CD4-positive, alpha-beta T cell treated with Interleukin-15 for 4 hours (primary cell): Measurements from ENCODE around the gene CIRBP.
"Not testable (repeated sequence)": the region's sequence is repeated elsewhere in the genome, so short reads cannot be mapped to it uniquely, and the experiment has no call there.

Experiments
- DNase-seq: peaks from one replicate; pipeline ENCODE4 v3.0.0-alpha.2; 2020; ENCODE audit warnings: low spot score

CIRBP gene

DNA sequence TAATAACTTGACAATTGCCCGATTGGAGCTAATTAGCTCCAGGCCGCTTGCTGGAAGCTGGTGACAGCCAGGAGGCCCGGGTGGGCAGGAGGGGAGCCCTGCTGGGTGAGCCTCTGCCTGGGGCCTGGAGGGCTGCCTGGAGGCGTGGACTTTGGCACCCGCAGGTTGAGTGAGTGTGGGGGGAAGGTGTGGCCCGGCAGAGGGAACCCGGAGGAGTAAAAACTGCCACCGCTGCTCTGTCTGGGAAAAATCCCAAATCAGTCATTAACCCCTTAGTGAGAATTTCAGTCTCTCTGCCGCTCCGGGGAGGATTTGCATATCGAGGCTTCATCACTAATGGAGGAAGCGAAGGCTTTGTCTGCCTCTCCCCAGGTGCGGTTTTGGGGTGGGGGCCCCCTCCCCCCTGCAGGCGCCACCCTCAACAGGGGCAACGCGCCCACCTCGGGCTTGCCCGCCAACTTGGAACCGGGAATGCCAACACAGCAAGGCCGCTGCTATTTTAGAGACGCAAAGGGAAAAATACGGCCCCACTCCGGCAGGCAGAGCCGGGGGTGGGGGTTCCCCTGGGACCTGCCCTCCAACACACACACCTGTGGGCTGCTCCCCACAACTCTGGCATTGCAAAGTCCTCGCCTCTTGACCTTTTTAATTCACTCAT is 22.8 kb downstream of the CIRBP start:
- no peak for DNase-seq

DNA sequence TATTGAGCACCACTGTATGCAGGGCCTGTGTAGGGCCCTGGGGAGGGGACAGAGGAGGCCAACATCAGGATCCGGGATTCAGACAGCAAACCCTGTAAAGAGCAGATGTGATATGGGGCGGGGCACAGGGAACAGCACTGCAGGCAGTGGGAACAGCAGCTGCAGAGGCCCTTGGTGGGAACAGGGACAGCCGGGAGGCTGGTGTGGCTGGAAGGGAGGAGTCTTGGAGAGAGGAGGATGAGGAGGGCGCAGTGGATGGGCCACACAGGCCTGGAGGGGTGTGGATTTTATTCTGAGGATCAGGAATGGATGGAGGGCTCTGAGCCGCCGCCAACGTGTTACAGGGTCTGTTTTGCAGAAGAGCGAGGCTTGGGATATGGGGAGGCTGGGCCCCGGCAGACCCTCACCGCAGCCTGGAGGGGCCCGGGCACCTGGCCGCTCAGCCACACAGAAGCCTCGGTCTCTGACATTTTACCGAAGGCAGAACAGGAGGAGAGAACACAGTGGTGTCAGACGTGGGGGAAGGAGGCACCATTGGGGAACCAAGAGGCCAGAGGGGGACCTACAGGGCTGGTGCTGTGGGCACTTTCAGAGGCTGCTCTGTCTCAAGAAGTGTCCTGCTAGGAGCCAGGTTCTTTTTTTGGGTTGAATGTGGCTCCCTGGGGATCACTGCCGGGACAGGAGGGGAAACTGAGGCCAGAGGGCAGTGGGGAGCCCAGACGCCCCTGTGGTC is 23.5 kb downstream of the CIRBP start:
- no peak for DNase-seq

DNA sequence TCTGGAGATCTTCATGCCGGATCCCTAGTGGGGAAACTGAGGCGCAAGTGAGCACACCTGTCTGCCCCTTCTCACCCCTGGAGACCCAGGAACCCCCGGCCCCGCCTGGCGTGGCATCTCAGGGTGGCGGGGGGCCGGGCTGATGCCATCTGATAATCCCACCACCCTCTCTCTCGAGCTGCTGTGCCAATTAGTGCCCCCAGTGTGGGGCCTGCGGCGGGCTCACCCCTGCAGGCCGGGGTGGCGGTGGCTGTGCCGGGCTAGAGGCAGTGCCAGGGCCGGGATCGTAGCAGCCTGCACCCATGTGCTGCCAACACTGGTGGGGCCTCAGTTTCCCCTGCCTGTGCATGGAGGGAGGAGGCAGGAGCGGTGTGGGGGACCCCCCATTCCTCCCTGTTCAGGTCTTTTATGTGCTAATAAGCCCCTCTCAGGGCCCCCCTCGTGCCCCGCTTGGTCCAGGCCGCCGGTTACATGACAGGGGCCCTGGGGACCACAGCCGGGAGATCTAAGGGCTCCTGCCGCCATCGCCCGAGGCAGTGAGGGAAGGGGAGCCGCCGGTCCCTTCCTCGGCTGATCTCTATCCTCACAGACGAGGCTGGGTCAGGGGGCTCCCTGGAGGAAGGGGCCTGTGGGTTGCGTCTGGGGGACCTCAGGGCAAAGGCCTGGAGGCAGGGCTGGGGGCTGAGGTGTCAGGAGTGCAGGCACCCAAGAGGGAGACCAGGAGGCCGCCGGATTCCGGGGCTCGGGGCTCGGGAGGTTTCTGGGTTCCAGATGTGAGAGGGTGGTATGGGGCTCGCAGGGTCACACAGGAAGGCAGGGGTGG is 24.9 kb downstream of the CIRBP start:
- DNase-seq: no peak

DNA sequence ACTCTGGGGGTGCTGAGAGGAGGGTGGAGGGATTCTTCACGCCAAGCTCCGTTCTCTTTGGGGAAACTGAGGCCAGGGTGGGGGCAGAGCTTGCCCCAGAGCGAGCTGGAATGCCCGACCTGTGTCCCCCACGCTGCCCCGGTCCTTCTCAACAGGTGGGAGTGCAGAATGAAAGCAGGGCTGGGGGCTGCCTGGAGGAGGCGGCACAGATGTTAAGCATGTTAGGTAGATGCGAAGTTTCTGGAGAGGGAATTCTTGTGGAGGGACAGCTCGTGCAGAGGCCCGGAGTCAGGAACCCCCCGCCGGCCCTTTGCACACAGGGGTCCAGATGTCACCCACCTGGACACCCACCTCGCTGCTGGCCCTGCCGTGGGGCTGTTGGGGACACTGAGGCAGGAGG is 25.6 kb downstream of the CIRBP start:
- DNase-seq: no peak

DNA sequence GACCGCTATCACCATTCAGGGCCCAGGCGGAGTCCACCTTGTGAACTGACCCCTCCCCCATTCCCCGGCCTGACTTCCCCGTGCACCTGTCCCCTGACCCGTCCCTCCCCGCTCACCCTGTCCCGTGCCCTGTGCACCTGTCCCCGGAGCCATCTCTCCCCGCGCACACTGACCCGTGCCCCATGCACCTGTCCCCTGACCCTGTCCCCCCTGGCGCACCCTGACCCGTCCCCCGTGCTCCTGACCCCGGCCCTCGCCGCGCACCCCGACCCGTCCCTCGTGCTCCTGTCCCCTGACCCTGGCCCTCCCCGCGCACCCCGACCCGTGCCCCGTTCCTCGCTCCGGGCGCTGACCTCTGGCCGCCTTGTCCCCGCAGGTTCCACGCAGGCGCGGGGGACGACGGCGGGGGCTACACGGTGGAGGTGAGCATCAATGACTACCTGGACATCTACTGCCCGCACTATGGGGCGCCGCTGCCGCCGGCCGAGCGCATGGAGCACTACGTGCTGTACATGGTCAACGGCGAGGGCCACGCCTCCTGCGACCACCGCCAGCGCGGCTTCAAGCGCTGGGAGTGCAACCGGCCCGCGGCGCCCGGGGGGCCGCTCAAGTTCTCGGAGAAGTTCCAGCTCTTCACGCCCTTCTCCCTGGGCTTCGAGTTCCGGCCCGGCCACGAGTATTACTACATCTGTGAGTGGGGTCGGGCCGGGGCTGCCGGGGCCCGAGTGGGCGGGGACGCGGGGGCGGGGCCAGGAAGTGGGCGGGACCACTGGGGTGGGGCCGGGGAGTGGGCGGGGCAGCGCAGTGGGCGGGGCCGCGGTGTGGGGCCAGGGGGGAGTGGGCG is 26.3 kb downstream of the CIRBP start:
- DNase-seq: no peak

DNA sequence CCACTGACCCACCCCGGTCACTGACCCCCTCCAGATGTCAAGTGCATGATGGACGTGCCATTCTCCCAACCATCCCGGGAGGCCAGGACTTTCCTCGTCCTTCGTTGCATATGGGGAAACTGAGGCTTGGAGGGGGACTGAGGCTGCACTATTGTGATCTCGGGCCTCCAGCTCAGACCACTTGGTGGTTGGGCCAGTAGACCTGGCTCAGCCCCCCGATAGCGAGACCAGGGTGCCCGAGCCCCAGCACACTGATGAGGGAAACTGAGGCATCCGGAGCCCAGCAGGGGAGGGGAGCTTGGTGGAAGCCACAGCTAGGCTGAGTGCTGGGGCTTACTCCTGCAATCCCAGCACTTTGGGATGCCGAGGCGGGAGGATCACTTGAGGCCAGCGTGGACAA is 26.9 kb downstream of the CIRBP start:
- DNase-seq: no peak

DNA sequence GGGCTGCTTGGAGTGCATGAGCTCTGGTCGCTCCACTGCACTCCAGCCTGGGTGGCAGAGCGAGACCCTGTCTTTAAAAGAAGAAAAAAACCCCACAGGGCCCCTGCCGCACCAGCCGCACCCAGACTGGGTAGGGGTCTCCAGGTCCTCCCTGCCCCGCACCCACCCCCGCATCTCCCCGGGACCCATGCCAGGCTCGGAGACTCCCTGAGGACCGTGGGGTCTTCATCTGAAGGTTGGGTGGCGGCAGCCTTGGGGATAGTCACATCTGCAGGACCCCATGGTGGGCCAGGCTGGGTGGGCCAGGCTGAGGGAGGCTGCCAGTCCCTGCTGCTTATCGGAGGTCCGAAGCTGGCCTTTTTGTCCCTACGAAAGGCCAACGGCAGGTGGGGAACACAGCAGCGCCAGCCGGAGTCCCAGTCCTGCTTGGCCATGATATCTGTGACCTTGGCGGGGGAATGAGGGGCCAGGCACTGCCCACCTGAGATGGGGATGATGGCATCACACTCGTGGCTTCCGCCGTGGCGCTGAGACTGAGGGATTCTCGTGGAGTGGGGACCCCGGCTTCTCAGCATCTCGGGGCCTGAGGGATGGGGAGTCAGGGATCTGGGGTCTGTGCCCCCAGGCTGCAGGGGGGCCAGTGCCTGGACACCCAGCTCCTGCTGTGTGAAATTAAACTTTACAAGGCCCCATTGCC is 27.6 kb downstream of the CIRBP start:
- no peak for DNase-seq

DNA sequence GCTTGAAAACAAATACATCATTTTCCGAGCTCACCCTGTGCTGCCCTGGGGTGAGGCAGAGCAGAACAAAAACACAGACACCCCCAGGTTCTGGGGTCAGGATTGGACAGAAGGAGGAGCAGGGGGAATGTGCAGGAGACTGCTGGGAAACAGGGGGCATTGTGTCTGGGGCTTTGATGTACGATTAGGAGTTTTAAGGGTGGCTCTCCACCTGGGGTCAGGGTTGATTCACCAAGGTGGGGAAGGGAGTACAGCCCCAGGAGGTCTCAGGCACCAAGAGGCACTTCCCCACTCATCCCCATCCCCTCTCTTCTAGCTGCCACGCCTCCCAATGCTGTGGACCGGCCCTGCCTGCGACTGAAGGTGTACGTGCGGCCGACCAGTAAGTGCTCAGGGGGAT is 29.1 kb downstream of the CIRBP start:
- no peak for DNase-seq

DNA sequence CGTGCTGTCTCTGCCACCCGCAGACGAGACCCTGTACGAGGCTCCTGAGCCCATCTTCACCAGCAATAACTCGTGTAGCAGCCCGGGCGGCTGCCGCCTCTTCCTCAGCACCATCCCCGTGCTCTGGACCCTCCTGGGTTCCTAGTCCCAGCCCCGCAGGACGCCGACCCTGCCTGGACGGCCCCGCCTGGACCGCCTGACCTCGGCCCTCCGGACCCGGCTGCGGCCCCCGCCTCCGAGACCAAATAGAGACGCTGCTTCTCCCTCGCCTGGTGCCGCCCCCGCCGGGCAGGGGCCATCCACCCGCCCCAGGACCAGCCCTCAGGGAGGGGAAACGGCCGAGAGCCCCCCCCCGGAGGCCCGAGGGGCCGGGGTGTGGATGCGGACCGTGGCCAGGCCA is 30.7 kb downstream of the CIRBP start:
- DNase-seq: no peak

DNA sequence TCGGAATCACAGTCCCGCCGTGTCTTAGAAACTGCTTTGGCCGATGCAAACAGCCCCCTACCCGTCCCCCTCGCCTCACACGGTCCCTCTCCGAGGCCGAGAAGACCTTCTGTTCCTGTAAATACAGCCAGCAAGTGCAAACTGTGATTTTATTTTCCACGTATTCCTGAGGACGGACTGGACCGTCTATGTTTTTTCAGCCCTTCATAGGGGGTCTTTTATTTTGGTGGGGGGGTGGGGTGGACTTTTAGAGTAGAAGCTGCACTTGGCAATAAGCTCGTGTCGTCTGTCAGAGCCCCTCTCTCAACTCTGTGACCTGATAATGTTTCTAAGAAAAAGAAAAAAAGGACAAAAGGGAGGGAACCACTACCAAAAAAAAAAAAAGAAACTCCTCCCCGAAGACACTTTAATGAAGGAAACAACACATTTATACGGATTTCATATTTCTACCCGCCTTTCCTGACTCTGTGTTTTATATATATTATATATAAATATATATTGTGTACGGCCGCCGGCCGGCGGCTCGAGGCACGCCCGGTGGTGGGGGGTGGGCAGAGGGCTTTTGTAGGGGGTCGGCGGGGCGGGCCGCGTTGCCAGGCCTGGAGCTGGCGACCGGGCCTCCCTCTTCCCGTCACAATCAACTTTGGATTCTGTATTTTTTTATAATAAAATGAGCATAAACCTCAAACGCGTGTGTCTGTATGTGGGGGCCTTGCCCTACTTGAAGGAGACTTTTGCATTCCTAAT is 31.8 kb downstream of the CIRBP start:
- no peak for DNase-seq

DNA sequence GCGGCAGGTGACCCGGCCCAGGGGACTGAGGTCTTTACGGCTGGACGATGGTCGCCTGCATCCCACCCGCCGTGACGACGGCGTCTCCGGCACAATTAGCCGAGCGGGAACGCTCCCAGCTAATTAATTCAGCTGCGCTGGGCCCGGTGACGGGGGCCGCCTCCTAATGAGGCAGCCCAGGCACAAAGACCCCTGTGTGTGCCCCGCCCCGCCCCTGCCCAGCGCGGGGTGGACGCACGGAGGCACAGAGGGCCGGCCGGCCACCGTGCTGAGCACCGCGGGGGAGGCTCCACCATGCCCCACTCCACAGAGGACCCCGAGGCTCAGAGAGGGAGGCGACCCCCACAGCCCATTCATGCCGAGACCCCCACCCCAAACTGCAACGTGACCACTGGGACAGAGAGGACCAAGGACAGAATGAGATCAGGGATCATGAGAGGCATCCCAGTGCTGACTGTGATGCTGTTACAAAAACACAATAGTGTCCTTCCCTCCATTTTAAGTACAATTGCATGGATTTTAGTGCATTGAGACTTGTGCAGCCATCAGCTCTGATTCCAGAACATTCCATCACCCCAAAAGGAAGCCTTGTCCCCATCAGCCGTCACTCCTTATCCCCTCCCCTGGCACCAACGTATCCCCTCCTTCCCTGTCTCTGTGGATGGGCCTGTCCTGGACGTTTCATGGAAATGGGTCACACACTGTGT is 33.6 kb downstream of the CIRBP start:
- no peak for DNase-seq

DNA sequence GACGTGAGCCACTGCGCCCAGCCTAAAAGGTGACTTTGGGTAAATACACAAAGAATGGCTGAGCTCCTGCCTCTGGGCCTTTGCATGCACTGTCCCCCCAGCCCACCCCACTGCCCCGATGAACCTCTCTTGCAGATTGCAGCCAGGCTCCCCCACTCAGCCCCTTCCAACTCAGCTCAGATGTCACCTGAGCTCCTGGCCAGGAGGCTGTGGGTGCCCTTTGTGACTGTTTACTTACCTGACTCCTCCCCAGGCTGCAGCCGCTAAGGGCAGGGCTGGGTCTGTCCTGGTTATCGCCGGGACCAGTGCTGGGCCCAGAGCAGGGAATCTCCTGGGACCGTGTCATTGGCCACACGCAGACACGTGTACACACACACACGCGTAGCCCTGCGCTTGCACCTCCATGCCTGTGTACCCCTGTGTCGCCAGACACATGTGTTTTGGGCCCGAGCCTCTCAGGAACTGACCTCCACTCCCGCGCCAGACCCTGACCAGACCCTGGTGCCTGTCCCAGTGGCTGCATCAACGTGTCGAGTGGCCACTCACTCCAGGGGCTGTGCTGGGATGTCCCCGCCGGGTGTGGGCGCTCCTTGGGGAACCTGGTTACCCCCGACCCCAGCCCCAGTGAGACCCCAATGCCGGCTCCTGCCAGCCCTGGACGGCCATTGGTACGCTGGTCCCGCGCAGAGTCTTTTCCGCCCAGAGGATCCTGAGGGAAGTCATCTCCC is 35.2 kb downstream of the CIRBP start:
- DNase-seq: no peak

DNA sequence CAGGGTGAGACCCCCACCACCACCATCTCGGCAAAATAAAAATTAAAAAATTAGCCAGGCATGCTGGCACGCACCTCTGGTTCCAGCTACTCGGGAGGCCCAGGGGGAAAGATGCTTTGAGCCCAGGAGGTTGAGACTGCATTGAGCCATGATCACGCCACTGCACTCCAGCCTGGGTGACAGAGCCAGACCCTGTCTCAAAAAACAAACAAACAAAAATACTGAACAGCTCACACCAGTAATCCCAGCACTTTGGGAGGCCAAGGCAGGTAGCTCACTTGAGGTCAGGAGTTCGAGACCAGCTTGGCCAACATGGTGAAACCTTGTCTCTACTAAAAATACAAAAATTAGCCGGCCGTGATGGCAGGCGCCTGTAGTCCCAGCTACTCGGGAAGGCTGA is 36.2 kb downstream of the CIRBP start:
- not testable (repeated sequence) for DNase-seq

DNA sequence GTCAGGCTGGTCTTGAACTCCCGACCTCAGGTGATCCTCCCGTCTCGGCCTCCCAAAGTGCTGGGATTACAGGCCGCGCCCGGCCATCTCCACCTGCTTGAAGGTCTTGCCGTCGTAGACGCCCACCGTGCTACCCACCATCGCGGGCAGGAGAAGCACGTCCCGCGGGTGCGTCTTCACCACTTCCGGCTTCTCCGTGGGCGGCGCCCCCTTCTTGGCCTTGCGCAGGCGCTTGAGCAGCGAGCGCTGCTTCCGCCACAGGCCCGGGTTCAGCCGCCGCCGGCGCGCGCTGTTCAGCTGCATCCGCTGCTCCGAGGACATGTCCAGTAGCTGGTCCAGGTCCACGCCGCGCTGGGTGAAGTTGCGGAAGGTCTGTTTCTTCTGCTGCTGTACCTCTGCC is 38.2 kb downstream of the CIRBP start:
- no peak for DNase-seq

DNA sequence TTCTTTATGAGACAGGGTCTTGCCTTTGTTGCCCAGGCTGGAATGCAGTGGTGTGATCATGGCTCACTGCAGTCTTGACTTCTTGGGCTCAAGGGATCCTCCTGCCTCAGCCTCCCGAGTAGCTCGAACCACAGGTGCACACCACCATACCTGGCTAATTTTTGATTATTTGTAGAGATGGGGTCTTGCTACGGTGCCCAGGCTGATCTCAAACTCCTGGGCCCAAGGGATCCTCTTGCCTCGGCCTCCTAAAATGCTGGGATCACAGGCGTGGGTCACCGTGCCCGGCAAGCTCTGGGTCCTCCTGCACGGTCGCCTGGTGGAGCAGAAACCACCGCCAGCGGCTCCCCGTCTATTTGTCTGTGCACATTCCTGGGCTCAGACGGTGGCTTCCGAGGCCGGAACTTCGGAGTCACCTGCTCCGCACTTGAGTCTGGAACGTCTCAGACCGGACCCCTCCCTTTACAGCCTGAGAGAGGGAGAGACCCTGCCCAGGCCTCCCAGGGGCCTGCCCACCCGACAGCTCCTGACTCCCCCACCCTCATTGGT is 38.7 kb downstream of the CIRBP start:
- no peak for DNase-seq

DNA sequence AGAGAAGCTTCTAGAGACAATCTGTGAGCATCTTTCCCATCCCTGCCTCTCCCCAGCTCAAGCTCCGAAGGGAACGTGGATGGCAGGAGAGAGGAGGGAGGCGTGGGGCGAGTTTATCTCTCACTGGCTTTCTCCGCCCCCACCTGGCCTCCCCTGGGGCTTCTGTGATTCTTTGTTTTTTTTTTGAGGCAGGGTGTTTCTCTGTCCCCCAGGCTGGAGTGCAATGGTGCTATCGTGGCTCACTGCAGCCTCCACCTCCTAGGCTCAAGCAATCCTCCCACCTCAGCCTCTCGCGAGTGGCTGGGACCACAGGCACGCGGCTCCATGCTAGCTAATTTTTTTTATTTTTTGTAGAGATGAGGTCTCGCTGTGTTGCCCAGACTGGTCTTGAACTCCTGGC is 39.6 kb downstream of the CIRBP start:
- no peak for DNase-seq

DNA sequence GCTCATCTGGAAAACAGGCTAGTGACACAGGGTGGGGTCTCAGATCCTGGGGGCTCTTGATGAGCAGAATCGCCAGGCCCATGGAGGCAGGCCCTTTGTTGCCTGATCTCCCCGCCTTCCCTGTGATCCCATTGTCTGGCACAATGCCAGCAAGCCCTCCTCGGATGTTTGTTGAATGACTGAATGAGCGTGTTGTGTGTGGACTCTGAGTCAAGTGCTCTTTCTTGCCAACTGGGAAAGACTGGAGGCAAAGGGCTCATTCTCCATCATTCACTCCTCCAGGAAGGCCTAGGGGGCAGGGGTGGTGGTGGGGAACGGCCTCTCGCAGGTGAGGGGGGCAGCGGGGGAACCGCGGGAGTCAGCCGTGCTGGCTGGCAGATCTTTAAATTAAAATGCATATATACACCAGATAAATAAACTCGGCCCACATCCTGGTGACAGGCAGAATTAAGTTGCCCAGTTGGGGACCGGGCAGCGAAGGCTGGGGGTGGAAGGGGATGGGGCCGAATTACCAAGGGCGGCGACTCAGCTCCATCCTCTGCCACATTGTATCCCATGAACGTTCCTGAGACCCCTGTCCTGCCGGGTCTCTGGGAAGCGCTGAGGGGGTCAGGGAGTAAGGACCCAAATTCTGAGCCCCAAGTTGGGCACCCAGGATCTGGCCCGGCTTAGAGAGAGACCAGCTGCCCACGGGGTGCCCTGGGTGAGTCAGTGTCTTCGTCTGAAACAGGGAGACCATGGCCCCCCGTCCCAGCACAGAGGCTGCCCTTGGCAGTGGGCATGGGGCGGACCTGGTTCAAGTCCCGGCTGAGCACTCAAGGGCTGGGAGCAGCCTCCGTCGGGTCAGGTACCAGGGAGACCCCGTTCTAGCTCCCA is 41.1 kb downstream of the CIRBP start:
- DNase-seq: no peak

DNA sequence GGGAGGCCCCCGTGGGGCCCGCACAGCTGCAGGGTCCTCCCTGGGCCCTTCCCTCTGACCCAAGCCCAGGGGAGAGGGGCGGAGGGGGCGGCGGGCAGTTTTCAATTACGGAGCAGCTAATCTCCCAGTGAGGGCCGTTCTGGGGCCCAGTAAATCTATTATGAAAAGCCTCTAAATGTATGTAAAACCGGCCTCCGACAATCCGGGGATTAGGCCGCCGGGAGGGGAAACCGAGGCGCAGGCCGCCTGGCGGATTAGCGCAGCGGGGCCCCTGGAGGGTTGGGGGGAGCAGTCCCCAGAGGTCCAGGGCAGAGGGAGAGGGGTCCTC is 41.7 kb downstream of the CIRBP start:
- no peak for DNase-seq
